NCI-H128 (cell line): ENCODE results near the gene IRAK2.

Experiments used
- DNase-seq: peaks from one replicate; lab custom pipeline; 2025; ENCODE audit not compliant: unreplicated experiment; lab: John Stamatoyannopoulos, UW

The IRAK2 gene

GRCh38 chr3:10279384-10280176, 114.9 kb downstream of the IRAK2 start:
- DNase-seq = no peak

GRCh38 chr3:10280177-10280529, 115.4 kb downstream of the IRAK2 start:
- DNase-seq = no peak

- no peak for DNase-seq
Observed at GRCh38 chr3:10280571-10280970, 115.9 kb downstream of the IRAK2 start.

GRCh38 chr3:10281951-10282350, 117.2 kb downstream of the IRAK2 start:
- DNase-seq = no peak

GRCh38 chr3:10283638-10284037, 118.9 kb downstream of the IRAK2 start:
- DNase-seq = no peak

GRCh38 chr3:10284496-10284895, 119.8 kb downstream of the IRAK2 start:
- no peak for DNase-seq

GRCh38 chr3:10285272-10286132, 120.8 kb downstream of the IRAK2 start:
- no peak for DNase-seq

- DNase-seq = no peak
Observed at GRCh38 chr3:10286133-10286524, 121.4 kb downstream of the IRAK2 start.

- DNase-seq = no peak
Observed at GRCh38 chr3:10286596-10287295, 122.0 kb downstream of the IRAK2 start.

GRCh38 chr3:10287936-10288574, 123.3 kb downstream of the IRAK2 start:
- DNase-seq = no peak

- no peak for DNase-seq
Observed at GRCh38 chr3:10288575-10288960, 123.8 kb downstream of the IRAK2 start.

- no peak for DNase-seq
Observed at GRCh38 chr3:10289077-10289476, 124.4 kb downstream of the IRAK2 start.

GRCh38 chr3:10289787-10290355, 125.2 kb downstream of the IRAK2 start:
- DNase-seq = no peak

GRCh38 chr3:10290481-10291176, 125.9 kb downstream of the IRAK2 start:
- no peak for DNase-seq

- DNase-seq = no peak
Observed at GRCh38 chr3:10291641-10292040, 126.9 kb downstream of the IRAK2 start.

GRCh38 chr3:10292505-10293419, 128.0 kb downstream of the IRAK2 start, which contains the start of gene GHRL:
TSS of gene GHRL (minus strand) at chr3:10292947. CDS start at chr3:10290180, 2,767 bp downstream.
- DNase-seq = no peak
